Cortex of kidney (tissue), 1 donor: ENCODE data around the gene ERC2.

Experiments
- DNase-seq: peaks from one replicate; lab custom pipeline; 2025; lab: John Stamatoyannopoulos, UW

ERC2 gene

GRCh38 chr3:56253941-56254665 is 214.2 kb downstream of the ERC2 start:
- DNase-seq, result no peak

DNA sequence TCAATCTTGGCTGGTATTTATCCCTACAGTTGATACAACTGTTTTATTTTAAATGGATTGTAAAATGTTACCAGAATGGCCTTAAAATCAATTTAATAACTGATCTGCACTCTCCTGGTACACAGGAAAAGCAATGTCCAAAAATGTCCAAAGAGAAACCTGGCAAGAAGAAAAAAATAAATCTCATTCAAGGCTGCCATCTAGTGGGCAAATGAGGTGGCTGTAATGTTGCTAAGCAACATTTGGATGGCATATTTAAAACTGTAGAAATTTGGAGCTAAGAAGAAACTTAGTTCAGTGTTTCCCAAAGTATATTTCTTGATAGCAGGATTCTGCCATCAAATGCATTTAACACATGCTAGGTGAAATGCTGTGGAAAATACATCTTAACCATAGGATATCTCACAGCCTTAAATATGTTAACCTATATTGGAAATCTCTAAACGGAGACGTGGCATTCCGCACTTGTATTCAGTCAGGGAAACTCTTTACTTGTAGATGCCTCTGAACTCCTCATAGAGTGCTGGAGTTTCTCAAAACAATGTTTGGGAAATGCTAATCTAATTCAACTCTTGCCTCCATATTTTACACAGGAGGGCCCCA is 216.8 kb downstream of the ERC2 start:
- no peak for DNase-seq

GRCh38 chr3:56248021-56248420 is 220.2 kb downstream of the ERC2 start:
- DNase-seq, result no peak

GRCh38 chr3:56238299-56238698 is 230.0 kb downstream of the ERC2 start:
- no peak for DNase-seq

DNA sequence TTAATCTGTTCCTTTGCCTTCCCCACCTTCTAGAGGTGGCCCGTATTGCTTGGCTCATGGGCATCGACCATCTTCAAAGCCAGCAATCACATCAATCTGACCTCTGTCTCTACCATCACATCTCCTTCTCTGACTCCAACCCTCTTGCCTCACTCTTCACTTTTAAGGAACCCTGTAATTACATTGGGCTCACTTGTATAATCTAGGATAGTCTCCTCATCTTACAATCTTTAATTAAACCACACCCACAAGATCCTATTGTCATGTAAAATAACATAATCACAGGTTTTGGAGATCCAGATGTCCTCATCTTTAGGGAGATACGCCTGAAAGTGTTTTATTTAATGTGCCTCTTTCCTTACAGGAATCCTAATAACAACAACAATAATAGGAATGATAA is 234.5 kb downstream of the ERC2 start:
- DNase-seq, result no peak

DNA sequence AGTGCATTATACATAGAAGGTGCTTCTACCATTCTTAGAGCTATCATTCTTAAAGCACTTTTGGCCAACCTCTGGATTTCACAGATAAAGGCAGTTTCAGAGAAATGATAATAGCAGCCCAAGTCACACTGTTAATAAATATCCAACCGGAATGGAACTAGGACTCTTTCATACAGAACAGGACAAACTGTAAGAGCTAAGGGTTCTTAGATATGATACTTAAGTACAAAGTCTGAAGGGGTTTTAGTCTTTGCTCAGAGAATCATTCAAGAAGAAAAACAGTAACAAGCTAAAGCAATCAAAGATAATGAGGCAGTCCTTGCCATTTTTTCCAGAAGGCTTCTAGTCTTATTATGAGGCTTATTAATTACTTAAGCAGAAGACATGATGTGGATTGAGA is 239.0 kb downstream of the ERC2 start:
- DNase-seq, result no peak

- no peak for DNase-seq
Measured at GRCh38 chr3:56222866-56223265, 245.4 kb downstream of the ERC2 start.

DNA sequence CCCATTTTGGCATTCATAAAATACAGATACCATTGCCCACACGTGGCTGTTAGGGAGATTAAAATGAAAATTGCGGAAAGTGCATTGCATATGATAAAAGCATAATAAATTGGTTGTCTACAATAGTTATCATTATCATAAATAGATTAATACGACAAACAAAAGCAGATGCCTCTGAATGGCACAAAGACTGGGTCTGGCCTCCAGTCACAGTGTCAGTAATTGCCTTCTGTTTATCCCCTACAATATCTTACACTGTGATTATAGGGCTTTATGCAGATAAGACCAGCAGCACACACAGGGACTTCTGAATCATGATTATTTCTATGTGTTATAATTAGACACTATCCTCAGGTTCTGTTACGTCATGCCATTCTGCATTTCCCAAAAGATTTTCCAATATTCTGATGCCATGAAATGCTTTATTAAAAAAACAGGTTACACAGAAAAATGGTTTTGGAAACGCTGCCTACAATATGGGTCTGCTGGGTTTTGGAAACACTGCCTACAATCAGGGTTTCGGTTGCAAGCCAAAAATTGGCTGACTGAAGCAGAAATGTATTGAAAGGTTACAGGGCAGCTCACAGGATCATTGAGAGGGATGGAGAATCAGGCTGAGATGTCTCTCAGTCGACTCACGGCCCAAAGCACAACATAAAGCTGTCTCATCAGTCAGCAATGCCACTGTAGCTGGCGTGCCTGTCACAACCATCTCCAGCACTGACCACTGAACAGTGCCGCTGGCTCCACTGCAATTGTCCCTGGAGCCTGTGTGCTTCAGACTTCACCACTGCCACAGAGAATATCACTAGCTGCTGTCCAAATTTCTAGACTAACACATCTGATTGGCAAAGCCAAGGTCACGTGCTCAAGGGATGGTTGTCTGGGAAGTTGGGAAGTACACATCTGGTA is 248.1 kb downstream of the ERC2 start:
- DNase-seq, result no peak

GRCh38 chr3:56209982-56210751 is 258.1 kb downstream of the ERC2 start:
- DNase-seq, result no peak

- no peak for DNase-seq
Measured at GRCh38 chr3:56207922-56208321, 260.3 kb downstream of the ERC2 start.

DNA sequence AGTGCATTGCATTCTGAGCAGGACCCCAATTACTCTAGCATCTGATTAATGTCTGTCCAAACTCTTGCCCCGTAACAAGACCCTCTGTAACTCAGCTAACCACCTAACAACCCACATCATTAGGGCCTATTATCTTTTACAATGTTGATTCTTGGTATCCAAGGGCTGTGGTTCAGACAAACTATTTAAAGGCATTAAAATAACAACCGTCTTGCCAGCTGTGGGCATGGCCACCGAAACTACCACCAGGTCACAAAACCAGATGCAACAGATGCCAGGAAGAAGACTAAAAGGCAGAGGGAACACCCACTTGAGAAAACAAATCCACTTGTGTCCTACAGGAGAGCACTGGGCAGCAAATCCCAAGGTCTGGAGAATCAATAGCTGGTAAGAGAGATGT is 262.9 kb downstream of the ERC2 start:
- DNase-seq, result no peak

DNA sequence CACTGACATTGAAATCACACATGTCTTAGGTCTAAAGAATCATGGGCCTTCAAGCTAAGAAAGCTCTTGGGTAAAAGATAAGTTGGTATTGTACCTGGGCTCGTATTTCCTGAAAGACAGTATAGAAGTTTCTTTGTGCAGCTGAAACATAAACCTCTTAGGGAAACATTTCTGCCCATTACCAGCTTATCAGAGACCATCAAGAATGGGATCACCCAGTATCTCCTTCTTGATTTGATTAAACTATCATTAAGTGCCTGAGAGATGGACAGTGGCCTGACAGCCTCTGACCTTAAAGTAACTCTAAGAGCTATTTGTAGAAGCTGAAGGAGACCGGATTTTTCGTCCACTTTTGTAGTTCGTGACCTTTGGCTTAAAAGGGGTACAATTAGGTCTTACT is 265.3 kb downstream of the ERC2 start:
- no peak for DNase-seq

- DNase-seq, result no peak
Measured at GRCh38 chr3:56201407-56201806, 266.9 kb downstream of the ERC2 start.

DNA sequence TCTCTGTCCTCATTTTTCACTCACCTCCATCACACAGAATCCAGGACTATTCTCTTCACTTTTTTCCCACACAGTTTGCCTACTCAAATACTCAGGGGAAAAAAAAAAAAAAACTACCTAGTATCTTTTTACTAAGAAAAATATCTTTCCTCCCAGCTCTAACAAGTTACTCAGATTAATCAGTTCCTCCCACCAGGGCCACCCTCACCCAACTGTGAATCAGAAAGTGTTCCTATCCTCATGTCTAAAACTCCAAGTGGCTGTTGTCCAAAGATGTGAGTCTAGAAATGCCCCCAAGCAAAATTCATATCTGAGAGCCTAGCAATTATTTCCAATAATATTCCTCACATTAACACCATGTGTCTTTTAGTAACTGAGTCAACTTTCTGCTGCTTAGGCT is 268.0 kb downstream of the ERC2 start:
- DNase-seq, result no peak

- DNase-seq, result no peak
Measured at GRCh38 chr3:56197991-56198390, 270.3 kb downstream of the ERC2 start.

DNA sequence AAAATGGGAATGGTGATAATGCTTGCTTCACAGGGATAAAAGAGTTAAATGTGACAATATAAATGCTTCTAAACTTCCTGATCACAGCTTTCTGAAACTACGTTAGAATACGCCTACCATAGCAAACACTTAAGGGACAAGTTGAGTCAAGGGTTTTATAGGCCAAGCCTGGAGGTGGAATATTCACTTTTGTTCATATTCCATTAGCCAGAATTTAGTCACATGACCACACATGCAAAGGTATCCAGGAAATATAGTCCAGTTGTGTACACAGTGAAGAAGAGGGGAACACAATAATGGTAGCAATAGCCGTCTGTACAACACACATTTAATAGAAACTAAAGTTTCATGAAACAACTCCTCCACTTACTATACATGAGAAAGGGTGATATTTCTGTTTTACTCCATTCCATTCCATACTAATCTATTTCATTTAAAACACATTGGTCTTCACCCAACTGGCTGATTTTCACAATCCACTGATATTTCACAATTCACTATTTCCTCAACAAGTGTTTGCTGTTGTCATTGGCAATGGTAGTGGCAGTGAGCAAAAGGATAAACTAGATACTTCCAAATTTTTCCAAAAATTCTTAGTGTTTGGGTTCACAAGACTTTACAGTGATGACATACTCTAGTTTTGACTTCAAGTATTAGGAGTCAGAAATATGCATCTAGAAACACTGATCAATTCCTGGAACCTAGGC is 270.9 kb downstream of the ERC2 start:
- DNase-seq, result no peak

DNA sequence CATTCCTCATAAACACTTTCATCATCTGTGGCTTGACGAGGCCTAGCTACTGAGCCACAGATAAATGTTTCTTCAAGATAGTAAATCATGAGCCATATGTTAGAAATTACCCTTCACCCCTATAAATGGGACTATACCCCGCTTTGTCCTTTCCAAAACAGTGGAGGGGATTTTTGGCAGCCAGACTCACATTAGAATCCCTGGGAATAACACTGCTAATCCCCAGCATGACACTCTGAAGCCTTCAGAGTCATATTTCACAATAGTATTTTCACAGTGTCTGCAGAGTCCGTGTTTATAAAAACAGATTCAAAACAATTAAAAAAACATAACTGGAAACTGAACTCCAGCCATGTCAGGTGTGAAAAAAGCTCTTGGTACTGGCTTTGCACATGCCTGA is 271.6 kb downstream of the ERC2 start:
- DNase-seq, result no peak

DNA sequence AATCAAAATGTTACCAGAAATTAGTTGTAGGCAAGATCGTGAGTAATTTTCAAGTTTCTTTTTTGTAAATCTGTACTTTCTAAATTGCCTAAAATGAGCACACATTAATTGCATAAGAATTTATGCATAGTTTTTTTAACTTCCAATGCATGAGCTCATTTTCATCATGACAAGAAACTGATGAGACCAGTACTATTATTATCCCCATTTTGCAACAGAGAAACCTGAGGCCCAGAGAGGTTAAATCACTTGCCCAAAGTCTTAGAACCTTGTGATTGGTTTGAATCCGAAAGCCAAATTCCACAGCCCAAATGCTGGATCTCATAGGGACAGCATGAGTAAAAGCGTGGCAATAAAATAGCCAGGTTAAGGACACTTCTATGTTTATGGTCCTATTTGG is 274.7 kb downstream of the ERC2 start:
- DNase-seq, result no peak

- DNase-seq, result no peak
Measured at GRCh38 chr3:56192001-56192400, 276.3 kb downstream of the ERC2 start.

DNA sequence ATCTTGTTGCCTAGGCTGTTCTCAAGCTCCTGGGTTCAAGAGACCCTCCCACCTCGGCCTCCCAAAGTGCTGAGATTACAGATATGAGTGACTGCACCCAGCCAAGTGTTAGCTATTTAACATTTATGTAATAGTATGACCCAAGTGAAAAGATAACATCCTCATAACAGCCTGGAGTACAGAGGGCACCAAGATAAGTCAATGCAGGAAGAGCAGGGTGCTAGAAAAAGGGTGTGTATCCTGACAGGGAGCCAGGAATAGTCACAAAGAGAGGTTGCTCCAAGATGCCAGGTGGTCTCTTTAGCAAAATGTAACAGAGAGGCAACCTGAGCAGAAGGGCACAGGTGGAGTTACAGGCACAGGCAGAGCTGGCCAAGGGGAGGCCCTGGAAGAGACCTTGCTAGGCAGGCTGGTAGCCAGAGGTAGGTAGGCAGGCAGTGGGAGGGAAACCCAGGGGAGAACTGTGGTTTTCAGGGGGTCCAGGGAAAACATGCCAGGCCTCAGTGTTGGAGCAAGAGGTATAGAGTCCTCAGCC is 277.4 kb downstream of the ERC2 start:
- no peak for DNase-seq

GRCh38 chr3:56190130-56190529 is 278.1 kb downstream of the ERC2 start:
- no peak for DNase-seq
